ENCODE results near the gene ARHGAP20.

GRCh38 chr11:110565357-110566336, 146.6 kb downstream of the ARHGAP20 start:
- TF ChIP-seq CTCF (IDR thresholded peaks at IDR 0.05) = no peak
- TF ChIP-seq POLR2A (IDR thresholded peaks at IDR 0.05) = no peak

Measured in uterus (tissue), 2 donors.